HCT116 (cell line): Measurements from ENCODE around the gene PSKH1. TPM values are rescaled to one million over a fixed set of nuclear protein-coding genes. Genes with fewer than 3 reads are reported as not detected.

Experiments used
- ATAC-seq: fragments of 200-7000 bp; cut with Tn5 transposase; 2 replicates; pipeline ENCODE4 v1.9.1; 2020; ENCODE audit warnings: mild to moderate bottlenecking, moderate library complexity
- BruUV-seq: library from RNA; stranded (reverse); fragments of 400-500 nt; replicated peaks from 2 replicates; lab custom pipeline; 2021; lab: Mats Ljungman, UMichigan
- CTCF ChIA-PET: fragments of 300-600 bp; sonication (Branson Sonifier 250); formaldehyde crosslinking; loops from one replicate; lab custom pipeline; 2021; ENCODE audit warnings: antibody characterized with exemption; lab: Charles Lee
- POLR2A ChIA-PET: fragments of 300-600, 350-600 bp; sonication (Branson Sonifier 250); formaldehyde crosslinking; loops from one replicate; lab custom pipeline; 2021; ENCODE audit warnings: antibody characterized with exemption; lab: Charles Lee
- RAD21 ChIA-PET, 2 experiments: fragments of 300-600 bp; sonication (Branson Sonifier 250); formaldehyde crosslinking; loops; one replicate each; lab custom pipeline; 2023; ENCODE audit warnings: low total read pairs in 2 of 2; ENCODE audit not compliant: uncharacterized antibody in 2 of 2, unreplicated experiment in 2 of 2, low non-redundant PET in 1 of 2; lab: Charles Lee
- DNase-seq: peaks from one replicate; pipeline ENCODE4 v3.0.0-alpha.2; 2010; ENCODE audit warnings: low read depth, low spot score
- H2AFZ ChIP-seq: fragments of 200-600 bp; shearing (Covaris generic), sonication (generic); 2 replicates; pipeline ENCODE4 v1.6.1; 2017; ENCODE audit warnings: low read depth, mixed run types, mixed read lengths, antibody characterized with exemption, low read length; ENCODE audit not compliant: poor library complexity, severe bottlenecking
- H3K27ac ChIP-seq: 2 replicates; pipeline ENCODE4 v1.5.1; 2012; ENCODE audit warnings: low read depth, low read length
- H3K27me3 ChIP-seq: fragments of 200-600 bp; sonication (generic); 2 replicates; pipeline ENCODE4 v1.6.1; 2016; ENCODE audit warnings: mixed run types, low read length, mixed read lengths; ENCODE audit not compliant: insufficient read depth
- H3K36me3 ChIP-seq, 2 experiments: fragments of 200-500 bp in 1 of 2; fragments of 200-600 bp in 1 of 2; sonication (Bioruptor generic) in 1 of 2; sonication (generic) in 1 of 2; 2 replicates each; pipeline versions ENCODE4 v1.5.1 to v1.6.1; 2014 to 2016; ENCODE audit warnings: low read length in 2 of 2, inconsistent platforms in 1 of 2, mixed read lengths in 1 of 2, mixed run types in 1 of 2; ENCODE audit not compliant: insufficient read depth in 2 of 2, control insufficient read depth in 1 of 2
- H3K4me1 ChIP-seq, 2 experiments: fragments of 200-600 bp in 1 of 2; sonication (generic) in 1 of 2; 2 replicates each; pipeline versions ENCODE4 v1.5.1 to v1.6.1; 2012 to 2017; ENCODE audit warnings: low read length in 2 of 2, inconsistent platforms in 1 of 2, mild to moderate bottlenecking in 1 of 2, mixed read lengths in 1 of 2, mixed run types in 1 of 2, moderate library complexity in 1 of 2; ENCODE audit not compliant: insufficient read depth in 2 of 2, control insufficient read depth in 1 of 2
- H3K4me2 ChIP-seq: fragments of 200-600 bp; sonication (generic); 2 replicates; pipeline ENCODE4 v1.6.1; 2017; ENCODE audit warnings: mixed run types, low read length, mixed read lengths
- H3K4me3 ChIP-seq, 2 experiments: fragments of 200-600 bp in 1 of 2; sonication (generic) in 1 of 2; replicated peaks in 1 of 2; 2 replicates each; pipeline ENCODE4 v1.5.1; 2011 to 2016; ENCODE audit warnings: low read length in 2 of 2, control low read depth in 1 of 2, low read depth in 1 of 2, mild to moderate bottlenecking in 1 of 2, mixed read lengths in 1 of 2, mixed run types in 1 of 2
- H3K79me2 ChIP-seq: fragments of 200-600 bp; sonication (generic); 2 replicates; pipeline ENCODE4 v1.6.1; 2017; ENCODE audit warnings: mild to moderate bottlenecking, mixed run types, low read length, moderate library complexity, mixed read lengths; ENCODE audit not compliant: insufficient read depth
- H3K9ac ChIP-seq: fragments of 200-600 bp; sonication (generic); 2 replicates; pipeline ENCODE4 v1.6.1; 2016; ENCODE audit warnings: low read length, mixed read lengths
- H3K9me2 ChIP-seq: fragments of 200-600 bp; sonication (generic), shearing (Covaris generic); 2 replicates; pipeline ENCODE4 v1.6.1; 2017; ENCODE audit warnings: mixed run types, mild to moderate bottlenecking, moderate library complexity; ENCODE audit not compliant: insufficient read depth
- H3K9me3 ChIP-seq, 2 experiments: fragments of 200-500 bp in 1 of 2; fragments of 200-600 bp in 1 of 2; sonication (Bioruptor generic) in 1 of 2; sonication (generic) in 1 of 2; 2 replicates each; pipeline ENCODE4 v1.6.1; 2014 to 2017; ENCODE audit warnings: low read length in 2 of 2, mixed read lengths in 2 of 2, inconsistent platforms in 1 of 2, low read depth in 1 of 2, mild to moderate bottlenecking in 1 of 2, mixed run types in 1 of 2, moderate library complexity in 1 of 2; ENCODE audit not compliant: control insufficient read depth in 1 of 2, insufficient read depth in 1 of 2
- H4K20me1 ChIP-seq: fragments of 200-600 bp; sonication (generic), shearing (Covaris generic); 2 replicates; pipeline ENCODE4 v1.6.1; 2017; ENCODE audit warnings: mixed run types, mild to moderate bottlenecking, moderate library complexity; ENCODE audit not compliant: insufficient read depth
- ELF1 ChIP-seq: IDR thresholded peaks from 2 replicates; pipeline ENCODE4 v1.6.1; 2012; ENCODE audit warnings: low read depth, borderline replicate concordance
- FOSL1 ChIP-seq: IDR thresholded peaks from 2 replicates; pipeline ENCODE4 v1.6.1; 2012; ENCODE audit warnings: low read depth
- JUND ChIP-seq: IDR thresholded peaks from 2 replicates; pipeline ENCODE4 v1.6.1; 2012
- MAX ChIP-seq: IDR thresholded peaks from 2 replicates; pipeline ENCODE4 v1.6.1; 2012
- POLR2A ChIP-seq: IDR thresholded peaks from 2 replicates; pipeline ENCODE4 v1.7.0; 2011; ENCODE audit warnings: borderline replicate concordance; ENCODE audit not compliant: insufficient read depth, insufficient read length; ENCODE audit errors: extremely low read depth
- REST ChIP-seq: IDR thresholded peaks from 2 replicates; pipeline ENCODE4 v1.6.1; 2012; ENCODE audit warnings: low read depth
- SP1 ChIP-seq: IDR thresholded peaks from 2 replicates; pipeline ENCODE4 v1.6.1; 2012; ENCODE audit warnings: low read depth
- ZNF274 ChIP-seq: fragments of 200-500 bp; sonication (Bioruptor generic); IDR thresholded peaks from 2 replicates; pipeline ENCODE4 v1.6.1; 2014; ENCODE audit warnings: mild to moderate bottlenecking, low read depth, low read length, inconsistent platforms
- intact Hi-C: fragments of 100-400 bp; cut with micrococcal nuclease; formaldehyde crosslinking; loops from 2 replicates; pipeline ENCODE4 v1.10.0; 2022
- total RNA-seq: library from RNA; stranded (reverse); gene quantifications from one replicate; pipeline ENCODE4 v1.2.1, GENCODE V29; 2021; ENCODE audit not compliant: unreplicated experiment

PSKH1 gene
- total RNA-seq, 1 experiment from 2014 or later: 16.2 TPM

- Histone ChIP-seq H3K27ac (no peak overlapping the region), H3K27me3 (no peaks in the 10 kb centered on the region), H3K36me3 (peaks cover under 1 to 23% of the 10 kb centered on the region in 2 experiments; a peak in 1 of 4 replicates), H3K4me3 (no peak overlapping the region), H3K9me3 (no peaks in the 10 kb centered on the region), H4K20me1 (peaks cover 9% of the 10 kb centered on the region; the same call in 1 of the 2 replicates), H3K9ac (no peak overlapping the region), H2AFZ (no peak overlapping the region), H3K79me2 (peaks cover 93% of the 10 kb centered on the region), H3K4me1 (peaks cover 17 to 69% of the 10 kb centered on the region in 2 experiments; a peak in 3 of 4 replicates), H3K9me2 (no peaks in the 10 kb centered on the region), H3K4me2 (peak overlapping the region; percentile 30)
- BruUV-seq: no TSS peak
- intact Hi-C loops: no loop called here
- ATAC-seq: no peak
- POLR2A ChIA-PET: no interaction called here
- RAD21 ChIA-PET: no interaction called here
- CTCF ChIA-PET: no interaction called here
- DNase-seq: no peak
- 0 out of 2 replicates have a peak, but pooled peaks have one; percentile 27 for TF ChIP-seq FOSL1
- no peak for TF ChIP-seq MAX
Observed at GRCh38 chr16:67860589-67861398, 32.3 kb upstream of the PSKH1 start.

- intact Hi-C loops: no loop called here
- TF ChIP-seq POLR2A: no peak
- no peak for TF ChIP-seq ELF1
- TF ChIP-seq MAX: no peak
- TF ChIP-seq JUND: no peak
- TF ChIP-seq SP1: no peak
- no peak for TF ChIP-seq REST
- no peak for TF ChIP-seq ZNF274
- peaks cover 6 to 31% of the 10 kb centered on the region in 2 experiments; a peak in 3 of 4 replicates for H3K36me3 ChIP-seq
- H3K9me2 ChIP-seq: no peaks in the 10 kb centered on the region
- RAD21 ChIA-PET: no interaction called here
- DNase-seq (no peak), ATAC-seq (no peak)
- CTCF ChIA-PET: interaction anchor here (0.8 kb wide), 1 partner anchor 341 kb away, joined by 4 read pairs; no protein-coding TSS in a partner anchor
- no peak overlapping the region; the same call in 1 of the 2 replicates for H3K4me2 ChIP-seq
- no peak overlapping the region for H3K9ac ChIP-seq
- BruUV-seq: no TSS peak
- POLR2A ChIA-PET: no interaction called here
- peaks cover 92% of the 10 kb centered on the region for H3K79me2 ChIP-seq
- H3K27me3 ChIP-seq: no peaks in the 10 kb centered on the region
- no peaks in the 10 kb centered on the region for H3K9me3 ChIP-seq
- peaks cover 9% of the 10 kb centered on the region; the same call in 1 of the 2 replicates for H4K20me1 ChIP-seq
- no peak overlapping the region for H2AFZ ChIP-seq
- H3K4me1 ChIP-seq: peaks cover 15 to 65% of the 10 kb centered on the region in 2 experiments; a peak in 3 of 4 replicates
- H3K27ac ChIP-seq: no peak overlapping the region
- no peak overlapping the region for H3K4me3 ChIP-seq
Observed at GRCh38 chr16:67861877-67862276, 31.2 kb upstream of the PSKH1 start.
